ENCODE measurements around the gene ECSIT.

- no peak for TF ChIP-seq REST (IDR thresholded peaks at IDR 0.05; ENCODE audit: insufficient read depth in 1 of 2, low read depth in 2 of 2, low read length in 2 of 2)
- no peak for TF ChIP-seq POLR2AphosphoS5 (IDR thresholded peaks at IDR 0.05; ENCODE audit: low read depth, low read length)
- TF ChIP-seq SIN3A (IDR thresholded peaks at IDR 0.05; ENCODE audit: borderline replicate concordance, insufficient read depth, low read length): no peak
These were observed 53.1 kb downstream of the ECSIT start for GRCh38 chr19:11475861-11476260.

Data from PFSK-1 (cell line).